Adrenal gland (tissue), 12 donors: ENCODE results near the gene PPP1R14C. TPM values are rescaled to one million over a fixed set of nuclear protein-coding genes. Genes with fewer than 3 reads are reported as not detected.

Source experiments
- DNase-seq, 7 donors: peaks; one replicate each; pipeline ENCODE4 v3.0.0-alpha.2; 2019 to 2020
- H3K27ac ChIP-seq, 5 donors: fragments of 200-600 bp; sonication (generic) in 4 of 5; 1 replicate in 3 of 5; 2 replicates in 2 of 5; pipeline versions ENCODE4 v1.5.1 to v1.8.0; 2016 to 2020; ENCODE audit warnings: mild to moderate bottlenecking in 1 of 5
- H3K27me3 ChIP-seq: fragments of 200-600 bp; 2 replicates; pipeline ENCODE4 v1.8.0; 2021
- H3K36me3 ChIP-seq, 2 donors: fragments of 200-600 bp; replicated peaks in 1 of 2; 1 replicate in 1 of 2; 2 replicates in 1 of 2; pipeline versions ENCODE4 v1.5.1 to v1.8.0; 2018 to 2022
- H3K4me1 ChIP-seq, 2 donors: fragments of 200-600 bp; replicated peaks in 1 of 2; 1 replicate in 1 of 2; 2 replicates in 1 of 2; pipeline versions ENCODE4 v1.5.1 to v1.8.0; 2018 to 2021
- H3K4me3 ChIP-seq, 4 donors: fragments of 200-600 bp; sonication (generic) in 3 of 4; one replicate each; pipeline ENCODE4 v1.5.1; 2016 to 2018
- H3K9me3 ChIP-seq, 3 donors: fragments of 200-600 bp; sonication (generic) in 1 of 3; replicated peaks in 1 of 3; 1 replicate in 2 of 3; 2 replicates in 1 of 3; pipeline versions ENCODE4 v1.5.1 to v1.8.0; 2016 to 2021
- CTCF ChIP-seq, 6 experiments: fragments of 450-650 bp in 4 of 6; fragments of 200-600 bp in 2 of 6; sonication (generic) in 1 of 6; IDR thresholded peaks; 1 replicate in 5 of 6; 2 replicates in 1 of 6; pipeline versions ENCODE4 v1.5.1 to v1.8.0; 2016 to 2021; ENCODE audit warnings: antibody characterized with exemption in 6 of 6, mild to moderate bottlenecking in 2 of 6, moderate library complexity in 1 of 6
- POLR2A ChIP-seq, 2 donors: fragments of 450-650 bp; IDR thresholded peaks; one replicate each; pipeline ENCODE4 v1.6.1; 2017; ENCODE audit warnings: antibody characterized with exemption in 2 of 2, mild to moderate bottlenecking in 2 of 2, moderate library complexity in 1 of 2
- WGBS, 4 donors: extraction: QIAGEN DNeasy Blood & Tissue Kit in 2 of 4; methylation state at CpG; one replicate each; pipeline versions ENCODE4 v1.1.5 to v1.1.7; 2013 to 2017; 5-methylcytosine and 5-hydroxymethylcytosine counted together
- intact Hi-C, 2 donors: fragments of 100-400 bp; cut with DNase I; formaldehyde crosslinking; loops; one replicate each; pipeline versions ENCODE4 v1.14.1 to v1.15.0; 2022 to 2023
- polyA plus RNA-seq, 3 donors: library from polyadenylated mRNA; stranded (reverse); fragments of 200-250 nt in 2 of 3; fragments of 350-450 nt in 1 of 3; fragmentation: Illumina TruSeq in 1 of 3; extraction: RNeasy Lipid Tissue Mini Kit (QIAGEN cat#74804) in 1 of 3; gene quantifications; one replicate each; pipeline ENCODE4 v1.2.3, GENCODE V29; 2013 to 2014
- total RNA-seq, 9 donors: library from RNA; depleted of rRNA in 4 of 9; stranded (reverse); fragments of >200 nt in 4 of 9; fragments of 120-200 nt in 1 of 9; fragmentation: NEBNext Ultra II Directional in 1 of 9; extraction: Animal tissue kit (Norgen Biotek cat#: 25700) in 1 of 9; gene quantifications; one replicate each; pipeline versions ENCODE4 v1.1.0 to v1.2.4, GENCODE V29; 2013 to 2023
- donor health status: healthy with polysubstance abuse.
- donor health status: Bipolar disorder and iron deficiency.
- donor health status: DM: yes; HTN: yes; CAD: no.
- donor health status: DM: no; HTN: no; CAD: no.
- donor health status: DM: no; HTN: no; CAD: no.
- donor health status: DM: yes; HTN: yes; CAD: no.

PPP1R14C gene
- total and polyA plus RNA-seq, 12 donors: 0.11 to 0.46 (median 0.17) TPM; not detected in 5

GRCh38 chr6:150271172-150271500 is 128.3 kb downstream of the PPP1R14C start:
- no peak for TF ChIP-seq POLR2A (IDR thresholded peaks at IDR 0.05)
- TF ChIP-seq CTCF (IDR thresholded peaks at IDR 0.05): no peak
- intact Hi-C loops: no loop called here
- no peaks in the 10 kb centered on the region for H3K36me3 ChIP-seq
- H3K9me3 ChIP-seq: no peaks in the 10 kb centered on the region
- H3K4me3 ChIP-seq: no peak overlapping the region
- no peaks in the 10 kb centered on the region for H3K4me1 ChIP-seq
- H3K27ac ChIP-seq: no peak overlapping the region
- no peaks in the 10 kb centered on the region for H3K27me3 ChIP-seq
- WGBS, 4 donors: 91 to 100% (median 94%) methylated on average over 1 of the region's 1 CpG
- DNase-seq: no peak

- TF ChIP-seq CTCF (IDR thresholded peaks at IDR 0.05) (no peak), POLR2A (IDR thresholded peaks at IDR 0.05) (no peak)
- WGBS, 4 donors: 72 to 80% (median 75%) methylated on average over 6 of the region's 6 CpGs
- H3K4me3 ChIP-seq: no peak overlapping the region
- H3K27ac ChIP-seq: no peak overlapping the region
- no peaks in the 10 kb centered on the region for H3K36me3 ChIP-seq
- H3K27me3 ChIP-seq: no peaks in the 10 kb centered on the region
- DNase-seq: no peak
- H3K9me3 ChIP-seq: no peaks in the 10 kb centered on the region
- intact Hi-C loops: no loop called here
- no peaks in the 10 kb centered on the region for H3K4me1 ChIP-seq
Observed at GRCh38 chr6:150271501-150272263, 128.8 kb downstream of the PPP1R14C start.

- 67 to 83% (median 79%) methylated on average over 7 of the region's 7 CpGs for WGBS, 4 donors
- no peak for DNase-seq
Observed at GRCh38 chr6:150272264-150272975, 129.6 kb downstream of the PPP1R14C start.

GRCh38 chr6:150272976-150273315 is 130.1 kb downstream of the PPP1R14C start:
- intact Hi-C loops: no loop called here
- TF ChIP-seq CTCF (IDR thresholded peaks at IDR 0.05) (no peak), POLR2A (IDR thresholded peaks at IDR 0.05) (no peak)

More at GRCh38 chr6:150272264-150272975, 129.6 kb downstream of the PPP1R14C start:
- Histone ChIP-seq H3K36me3 (no peaks in the 10 kb centered on the region), H3K27ac (no peak overlapping the region), H3K4me3 (no peak overlapping the region), H3K4me1 (no peaks in the 10 kb centered on the region), H3K9me3 (no peaks in the 10 kb centered on the region), H3K27me3 (no peaks in the 10 kb centered on the region)
- no peak for TF ChIP-seq CTCF (IDR thresholded peaks at IDR 0.05)
- no peak for TF ChIP-seq POLR2A (IDR thresholded peaks at IDR 0.05)
- intact Hi-C loops: no loop called here

More at GRCh38 chr6:150272976-150273315, 130.1 kb downstream of the PPP1R14C start:
- H3K27ac ChIP-seq: no peak overlapping the region
- H3K36me3 ChIP-seq: no peaks in the 10 kb centered on the region
- H3K4me1 ChIP-seq: no peaks in the 10 kb centered on the region
- H3K27me3 ChIP-seq: no peaks in the 10 kb centered on the region
- DNase-seq: no peak
- no peak overlapping the region for H3K4me3 ChIP-seq
- WGBS, 4 donors: 78 to 84% (median 81%) methylated on average over 2 of the region's 2 CpGs
- no peaks in the 10 kb centered on the region for H3K9me3 ChIP-seq
